Iris pigment epithelial cell (primary cell): ENCODE results near the gene GABBR2.

Source experiments
- DNase-seq: peaks from one replicate; pipeline ENCODE4 v3.0.0-alpha.2; 2011; ENCODE audit warnings: low read depth

Gene GABBR2

DNA sequence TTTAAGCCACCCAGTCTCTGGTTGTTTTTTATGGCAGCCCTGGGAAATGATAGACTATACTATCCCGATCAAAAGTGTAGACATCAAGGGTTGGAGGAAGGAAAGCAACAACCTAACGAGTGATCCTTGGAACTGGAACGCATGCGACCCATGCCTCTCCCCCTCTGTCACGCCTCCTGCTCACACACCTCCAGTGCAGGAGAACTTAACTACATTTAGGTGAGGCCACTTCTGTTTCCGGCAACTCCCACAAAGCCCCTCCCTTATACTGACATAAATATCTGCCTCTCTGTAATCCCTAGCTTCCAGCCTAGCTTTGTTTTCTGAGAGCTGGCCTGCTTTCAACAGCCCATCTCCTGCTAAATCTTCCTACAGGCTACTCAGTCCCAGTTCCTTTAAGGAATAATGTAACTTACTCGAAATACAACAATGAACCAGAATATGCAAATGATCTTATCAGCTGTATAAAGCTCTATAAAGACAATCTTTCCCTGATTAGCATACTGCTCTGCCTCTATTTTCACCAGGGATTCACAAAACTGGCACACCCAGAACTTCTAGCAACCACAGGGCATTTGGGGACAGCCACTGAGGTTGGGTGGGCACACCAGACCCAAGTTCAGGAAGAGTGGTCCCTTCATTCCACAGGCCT is 73.9 kb downstream of the GABBR2 start:
- DNase-seq, result no peak

DNA sequence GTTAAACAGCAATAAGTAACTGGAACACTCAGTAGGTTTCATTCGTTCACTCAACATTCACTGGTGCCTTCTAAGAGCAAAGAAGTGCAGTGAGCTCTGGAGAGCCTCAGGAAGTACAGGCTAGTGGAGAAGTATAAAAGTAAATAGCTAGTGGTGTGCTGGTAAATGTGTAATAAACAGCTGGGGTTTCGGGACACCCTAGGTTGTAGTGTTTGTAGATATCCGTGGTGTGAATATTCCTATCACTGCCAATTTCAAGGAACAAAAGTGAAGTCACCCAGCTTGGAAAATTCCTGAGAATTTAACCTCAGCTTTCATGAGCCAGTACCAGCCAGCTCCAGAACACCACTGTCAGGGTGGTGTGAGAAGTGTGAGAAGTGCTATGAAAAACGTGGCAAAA is 75.9 kb downstream of the GABBR2 start:
- DNase-seq, result no peak

GRCh38 chr9:98627296-98627695 is 81.4 kb downstream of the GABBR2 start:
- DNase-seq, result peak; percentile 53

- DNase-seq, result no peak
Measured at GRCh38 chr9:98625728-98626127, 83.0 kb downstream of the GABBR2 start.

- DNase-seq, result no peak
Measured at GRCh38 chr9:98619788-98620187, 88.9 kb downstream of the GABBR2 start.

DNA sequence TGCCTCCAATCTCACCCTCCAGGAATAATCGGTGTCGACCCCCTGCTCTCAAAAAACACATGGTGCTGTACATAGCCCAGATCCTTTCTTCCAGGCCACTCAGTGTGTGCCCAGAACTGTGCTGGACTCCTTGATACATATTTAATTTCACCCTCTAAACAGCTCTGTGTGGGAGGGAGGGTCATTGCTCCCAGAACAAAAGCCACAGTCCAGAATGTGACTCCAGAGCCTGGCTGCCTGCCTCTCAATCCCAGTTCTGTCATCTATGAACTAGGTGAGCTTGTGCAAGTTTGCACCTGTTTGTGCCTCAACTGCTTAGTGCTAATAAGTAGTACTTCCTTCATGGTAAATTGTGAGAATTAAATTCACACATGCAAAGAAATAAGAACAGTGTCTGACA is 93.1 kb downstream of the GABBR2 start:
- DNase-seq, result no peak

- DNase-seq, result no peak
Measured at GRCh38 chr9:98614941-98615340, 93.8 kb downstream of the GABBR2 start.

DNA sequence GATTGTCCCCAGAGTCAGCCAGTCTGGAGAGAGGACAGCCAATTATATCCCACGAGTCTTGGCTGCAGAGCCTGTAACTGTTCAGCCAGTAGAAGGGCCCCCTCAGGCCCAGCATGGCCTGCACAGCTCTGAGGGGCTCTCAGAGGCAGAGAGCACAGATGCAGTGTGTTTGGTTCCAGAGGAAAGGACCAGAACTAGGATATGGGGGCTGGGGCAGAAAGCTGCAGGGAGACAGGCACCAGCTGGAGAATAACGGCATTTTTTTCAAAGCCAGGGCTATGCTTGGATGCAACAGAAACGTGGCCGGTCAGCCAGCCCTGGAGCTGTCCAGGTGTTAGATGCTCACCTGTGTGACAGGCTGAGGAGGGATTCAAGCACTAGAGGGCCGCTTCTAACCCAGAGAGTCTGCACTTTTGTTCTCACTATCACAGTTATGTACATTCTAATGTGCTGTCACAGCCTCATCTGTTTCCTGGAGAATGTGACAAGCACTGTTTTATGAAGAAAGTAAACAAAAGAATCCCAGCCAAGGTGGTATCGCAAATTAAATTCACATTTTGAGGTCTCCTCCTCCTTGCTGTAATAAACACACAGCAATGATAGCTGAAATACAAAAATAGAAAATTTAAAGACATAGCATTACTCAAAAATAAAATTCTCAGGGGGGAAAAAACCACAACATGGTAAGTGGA is 96.5 kb downstream of the GABBR2 start:
- DNase-seq, result no peak

DNA sequence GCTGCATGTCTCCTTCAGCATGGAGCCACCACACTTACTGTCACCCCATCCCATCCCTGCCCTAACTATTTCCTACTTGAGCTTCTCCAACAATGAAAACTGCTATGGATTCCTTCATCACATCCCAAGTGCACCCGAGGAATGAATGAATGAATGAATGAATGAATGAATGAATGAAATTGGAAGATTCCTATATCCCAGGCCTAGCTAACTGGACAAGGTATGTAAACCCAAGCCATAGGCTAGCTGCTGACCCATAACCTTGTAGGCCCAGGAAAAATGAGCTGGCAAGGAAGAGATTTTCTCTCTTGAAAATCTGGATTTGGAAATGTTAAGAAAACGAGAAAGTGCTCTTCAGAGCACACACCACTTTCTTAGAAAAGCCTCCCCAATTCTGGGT is 97.4 kb downstream of the GABBR2 start:
- no peak for DNase-seq

- peak; percentile 33 for DNase-seq
Measured at GRCh38 chr9:98610711-98611110, 98.0 kb downstream of the GABBR2 start.

DNA sequence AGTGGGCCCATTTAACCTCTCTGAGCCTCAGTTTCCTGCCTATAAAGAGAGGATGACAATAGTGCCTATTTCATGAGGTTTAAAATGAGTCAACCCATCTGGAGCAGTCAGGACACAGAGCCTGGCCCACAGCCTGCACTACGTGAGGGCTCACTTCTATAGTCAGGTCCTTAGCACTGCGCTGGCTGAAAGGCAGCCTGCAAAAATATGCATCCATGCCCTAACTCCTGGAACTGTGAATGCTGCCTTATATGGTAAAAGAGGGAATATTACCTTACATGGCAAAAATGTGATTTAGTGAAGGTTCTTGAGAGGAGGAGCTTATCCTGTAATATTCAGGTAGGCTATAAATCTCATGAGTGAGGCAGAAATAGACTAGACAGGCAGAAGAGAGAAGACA is 98.5 kb downstream of the GABBR2 start:
- DNase-seq, result peak; percentile 40

- no peak for DNase-seq
Measured at GRCh38 chr9:98609646-98610045, 99.1 kb downstream of the GABBR2 start.

- peak; percentile 92 for DNase-seq
Measured at GRCh38 chr9:98607787-98608186, 100.9 kb downstream of the GABBR2 start.

GRCh38 chr9:98607152-98607551 is 101.6 kb downstream of the GABBR2 start:
- DNase-seq, result peak; percentile 80

- no peak for DNase-seq
Measured at GRCh38 chr9:98606730-98607129, 102.0 kb downstream of the GABBR2 start.

DNA sequence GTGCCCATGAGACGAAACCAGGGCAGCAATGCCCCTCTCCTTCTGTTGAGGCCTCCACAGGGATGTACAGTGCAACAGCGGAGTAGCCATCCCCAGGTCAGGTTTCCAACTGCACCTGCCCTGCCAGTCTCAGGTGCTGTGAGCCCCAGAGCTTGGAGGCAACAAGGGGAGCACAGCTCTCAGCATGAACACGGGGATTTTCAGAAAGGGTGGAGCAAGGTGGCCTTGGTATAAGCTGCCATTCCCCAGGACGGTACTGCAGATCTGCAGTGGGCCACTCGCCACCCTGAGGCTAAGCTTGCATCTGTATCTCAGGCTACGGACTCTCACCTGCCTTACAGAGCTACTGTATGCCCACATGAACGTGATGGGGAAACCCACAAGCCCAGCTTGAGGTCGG is 103.6 kb downstream of the GABBR2 start:
- DNase-seq, result no peak

- peak; percentile 26 for DNase-seq
Measured at GRCh38 chr9:98603821-98604383, 104.8 kb downstream of the GABBR2 start.

- DNase-seq, result no peak
Measured at GRCh38 chr9:98602839-98603500, 105.8 kb downstream of the GABBR2 start.

DNA sequence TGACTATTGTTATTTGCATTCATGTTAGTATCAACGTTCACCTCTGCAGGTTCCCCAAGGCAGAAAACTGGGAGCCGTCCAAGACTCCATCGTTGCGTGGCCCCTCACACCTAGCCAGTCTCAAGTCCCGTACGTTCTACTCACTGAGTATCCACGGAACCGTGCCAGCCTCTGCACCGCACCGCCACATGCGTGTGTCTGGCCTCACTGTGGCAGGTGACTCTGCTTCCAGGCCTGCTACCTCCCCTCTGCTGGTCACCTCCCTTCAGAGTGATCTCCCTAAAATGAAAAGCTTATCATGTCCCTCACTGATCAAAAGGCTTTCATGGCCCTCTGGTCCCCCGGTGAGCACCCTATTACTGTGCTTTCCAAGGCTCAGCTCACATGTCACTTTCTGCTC is 108.1 kb downstream of the GABBR2 start:
- no peak for DNase-seq

- DNase-seq, result no peak
Measured at GRCh38 chr9:98599566-98600216, 109.0 kb downstream of the GABBR2 start.

DNA sequence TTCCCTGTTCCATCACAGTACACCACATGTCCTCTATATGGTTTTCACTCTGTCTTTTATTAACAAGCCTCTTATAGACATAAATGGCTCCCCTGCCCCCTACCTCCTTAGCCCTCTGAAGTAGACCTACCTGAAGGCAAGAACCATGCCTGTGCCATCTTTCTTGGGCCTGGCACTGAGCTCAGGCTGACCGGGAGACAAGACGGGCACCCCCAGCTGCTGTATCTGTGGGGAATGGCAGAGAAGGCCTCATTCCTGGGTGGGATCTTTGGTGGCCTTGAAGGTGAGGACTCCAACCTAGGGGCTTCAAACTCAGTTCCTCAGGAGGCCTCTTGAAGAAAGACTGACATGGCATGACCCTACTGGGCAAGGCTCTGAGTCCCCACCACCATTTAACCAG is 109.9 kb downstream of the GABBR2 start:
- no peak for DNase-seq

GRCh38 chr9:98597236-98597771 is 111.4 kb downstream of the GABBR2 start:
- peak; percentile 57 for DNase-seq
